Parathyroid adenoma (tissue), 2 donors: ENCODE results near the gene SOS2.

Experiments
- H2AFZ ChIP-seq: fragments of 300-600 bp; sonication (generic); one replicate; pipeline ENCODE4 v1.7.0; 2017; ENCODE audit warnings: antibody characterized with exemption, mild to moderate bottlenecking
- H3K27ac ChIP-seq: fragments of 300-600 bp; sonication (generic); one replicate; pipeline ENCODE4 v1.7.0; 2017
- H3K27me3 ChIP-seq: fragments of 300-600 bp; sonication (generic); one replicate; pipeline ENCODE4 v1.7.0; 2017; ENCODE audit warnings: low read length; ENCODE audit not compliant: control insufficient read depth, insufficient read depth
- H3K36me3 ChIP-seq: fragments of 300-600 bp; sonication (generic); one replicate; pipeline ENCODE4 v1.7.0; 2017; ENCODE audit warnings: low read length; ENCODE audit not compliant: control insufficient read depth, insufficient read depth
- H3K4me1 ChIP-seq: fragments of 300-600 bp; sonication (generic); one replicate; pipeline ENCODE4 v1.7.0; 2017; ENCODE audit warnings: control low read depth
- H3K4me2 ChIP-seq: fragments of 300-600 bp; sonication (generic); one replicate; pipeline ENCODE4 v1.7.0; 2017; ENCODE audit warnings: low read length
- H3K4me3 ChIP-seq: fragments of 300-600 bp; sonication (generic); one replicate; pipeline ENCODE4 v1.7.0; 2017; ENCODE audit warnings: low read depth, low read length
- H3K79me2 ChIP-seq: fragments of 300-600 bp; sonication (generic); one replicate; pipeline ENCODE4 v1.7.0; 2017; ENCODE audit warnings: control low read depth
- H3K9ac ChIP-seq: fragments of 300-600 bp; sonication (generic); one replicate; pipeline ENCODE4 v1.7.0; 2017; ENCODE audit warnings: mild to moderate bottlenecking
- H3K9me3 ChIP-seq: fragments of 300-600 bp; sonication (generic); one replicate; pipeline ENCODE4 v1.7.0; 2017; ENCODE audit warnings: low read length; ENCODE audit not compliant: control insufficient read depth
- CTCF ChIP-seq: fragments of 300-600 bp; sonication (generic); IDR thresholded peaks from one replicate; pipeline ENCODE4 v1.7.0; 2017; ENCODE audit warnings: antibody characterized with exemption, mild to moderate bottlenecking
- donor health status: primary hyperparathyroidism.

SOS2 gene

GRCh38 chr14:50072395-50072794 is 159.0 kb downstream of the SOS2 start:
- no peak overlapping the region for H3K27ac ChIP-seq
- H3K4me1 ChIP-seq: no peaks in the 10 kb centered on the region
- no peak overlapping the region for H3K4me3 ChIP-seq
- H3K79me2 ChIP-seq: no peaks in the 10 kb centered on the region
- no peak for TF ChIP-seq CTCF
- H3K27me3 ChIP-seq: no peaks in the 10 kb centered on the region
- H3K9ac ChIP-seq: no peak overlapping the region
- no peaks in the 10 kb centered on the region for H3K9me3 ChIP-seq
- no peak overlapping the region for H2AFZ ChIP-seq
- H3K4me2 ChIP-seq: no peak overlapping the region
- H3K36me3 ChIP-seq: no peaks in the 10 kb centered on the region

GRCh38 chr14:50070840-50071548 is 160.4 kb downstream of the SOS2 start:
- Histone ChIP-seq H3K4me1 (no peaks in the 10 kb centered on the region), H3K4me2 (no peak overlapping the region), H3K9ac (no peak overlapping the region), H3K79me2 (no peaks in the 10 kb centered on the region), H3K4me3 (no peak overlapping the region), H3K36me3 (no peaks in the 10 kb centered on the region), H2AFZ (no peak overlapping the region), H3K27ac (no peak overlapping the region), H3K9me3 (no peaks in the 10 kb centered on the region), H3K27me3 (no peaks in the 10 kb centered on the region)
- TF ChIP-seq CTCF: no peak

- no peak overlapping the region for H2AFZ ChIP-seq
- H3K4me3 ChIP-seq: no peak overlapping the region
- no peaks in the 10 kb centered on the region for H3K27me3 ChIP-seq
- TF ChIP-seq CTCF: no peak
- no peak overlapping the region for H3K9ac ChIP-seq
- H3K9me3 ChIP-seq: no peaks in the 10 kb centered on the region
- no peaks in the 10 kb centered on the region for H3K36me3 ChIP-seq
- H3K27ac ChIP-seq: no peak overlapping the region
- H3K79me2 ChIP-seq: no peaks in the 10 kb centered on the region
- no peak overlapping the region for H3K4me2 ChIP-seq
- no peaks in the 10 kb centered on the region for H3K4me1 ChIP-seq
Observed at GRCh38 chr14:50070230-50070629, 161.1 kb downstream of the SOS2 start.

- TF ChIP-seq CTCF: no peak
- Histone ChIP-seq H3K27me3 (no peaks in the 10 kb centered on the region), H3K79me2 (no peaks in the 10 kb centered on the region), H3K9me3 (no peaks in the 10 kb centered on the region), H3K36me3 (no peaks in the 10 kb centered on the region), H2AFZ (no peak overlapping the region), H3K27ac (no peak overlapping the region), H3K4me2 (no peak overlapping the region), H3K4me3 (no peak overlapping the region), H3K9ac (no peak overlapping the region), H3K4me1 (no peaks in the 10 kb centered on the region)
Observed at GRCh38 chr14:50069325-50069724, 162.1 kb downstream of the SOS2 start.

GRCh38 chr14:50068496-50068895 is 162.9 kb downstream of the SOS2 start:
- no peak overlapping the region for H3K4me3 ChIP-seq
- no peaks in the 10 kb centered on the region for H3K9me3 ChIP-seq
- H3K27ac ChIP-seq: no peak overlapping the region
- H2AFZ ChIP-seq: no peak overlapping the region
- no peak overlapping the region for H3K4me2 ChIP-seq
- H3K79me2 ChIP-seq: no peaks in the 10 kb centered on the region
- H3K9ac ChIP-seq: no peak overlapping the region
- H3K4me1 ChIP-seq: no peaks in the 10 kb centered on the region
- TF ChIP-seq CTCF: no peak
- H3K36me3 ChIP-seq: no peaks in the 10 kb centered on the region
- H3K27me3 ChIP-seq: no peaks in the 10 kb centered on the region
